IMR-90 (cell line): Measurements from ENCODE around the gene ARMC3. TPM values are rescaled to one million over a fixed set of nuclear protein-coding genes. Genes with fewer than 3 reads are reported as not detected.

Experiments used
- ATAC-seq: fragments of 200-7000 bp; cut with Tn5 transposase; 2 replicates; pipeline ENCODE4 v1.9.1; 2020; ENCODE audit warnings: low read depth, mild to moderate bottlenecking, moderate library complexity
- BruUV-seq: library from RNA; stranded (reverse); fragments of 400-500 nt; replicated peaks from 2 replicates; lab custom pipeline; 2021; lab: Mats Ljungman, UMichigan
- CTCF ChIA-PET: fragments of 300-600 bp; formaldehyde crosslinking; extraction: SDS; loops from one replicate; lab custom pipeline; 2021; ENCODE audit warnings: antibody characterized with exemption; lab: Yijun Ruan, JAX
- POLR2A ChIA-PET: fragments of 300-600 bp; sonication (Branson Sonifier 250); formaldehyde crosslinking; loops from one replicate; lab custom pipeline; 2022; ENCODE audit warnings: antibody characterized with exemption; ENCODE audit not compliant: unreplicated experiment; lab: Charles Lee
- DNase-seq: peaks from one replicate; pipeline ENCODE4 v3.0.0; 2013
- H2AFZ ChIP-seq: replicated peaks from 2 replicates; pipeline ENCODE3; 2013; ENCODE audit warnings: low read length, mild to moderate bottlenecking; ENCODE audit not compliant: poor library complexity
- H2AK5ac ChIP-seq: 2 replicates; pipeline ENCODE4 v1.6.1; 2013; ENCODE audit warnings: low read depth, low read length, inconsistent platforms
- H2AK9ac ChIP-seq: replicated peaks from 2 replicates; pipeline ENCODE3; 2013; ENCODE audit warnings: mild to moderate bottlenecking, low read depth, low read length, moderate library complexity; ENCODE audit not compliant: poor library complexity
- H2BK120ac ChIP-seq: 2 replicates; pipeline ENCODE4 v1.6.1; 2013; ENCODE audit warnings: low read depth, low read length, inconsistent platforms
- H2BK15ac ChIP-seq: 3 replicates; pipeline ENCODE4 v1.6.1; 2013; ENCODE audit warnings: low read depth, low read length, inconsistent platforms
- H2BK20ac ChIP-seq: 2 replicates; pipeline ENCODE4 v1.6.1; 2013; ENCODE audit warnings: low read depth, mild to moderate bottlenecking, inconsistent platforms, low read length, moderate library complexity
- H2BK5ac ChIP-seq: 2 replicates; pipeline ENCODE4 v1.6.1; 2013; ENCODE audit warnings: mild to moderate bottlenecking, low read depth, low read length, inconsistent platforms; ENCODE audit not compliant: poor library complexity, severe bottlenecking
- H3K14ac ChIP-seq: replicated peaks from 2 replicates; pipeline ENCODE4 v1.6.1; 2013; ENCODE audit warnings: low read depth, low read length, inconsistent platforms
- H3K18ac ChIP-seq: 2 replicates; pipeline ENCODE4 v1.6.1; 2013; ENCODE audit warnings: low read depth, low read length, control low read depth
- H3K23ac ChIP-seq: 2 replicates; pipeline ENCODE4 v1.6.1; 2013; ENCODE audit warnings: low read depth, low read length, inconsistent platforms
- H3K27ac ChIP-seq: 2 replicates; pipeline ENCODE4 v1.5.1; 2013; ENCODE audit warnings: mild to moderate bottlenecking, control low read depth, low read length; ENCODE audit not compliant: insufficient read depth
- H3K27me3 ChIP-seq: 2 replicates; pipeline ENCODE4 v1.6.1; 2013; ENCODE audit warnings: low read length; ENCODE audit not compliant: control insufficient read depth, insufficient read depth
- H3K36me3 ChIP-seq: 2 replicates; pipeline ENCODE4 v1.6.1; 2013; ENCODE audit warnings: low read length, mixed read lengths; ENCODE audit not compliant: control insufficient read depth, insufficient read depth
- H3K4ac ChIP-seq: 2 replicates; pipeline ENCODE4 v1.6.1; 2013; ENCODE audit warnings: low read depth, low read length, inconsistent platforms
- H3K4me1 ChIP-seq: 2 replicates; pipeline ENCODE4 v1.6.1; 2013; ENCODE audit warnings: low read length, mixed read lengths; ENCODE audit not compliant: control insufficient read depth, insufficient read depth
- H3K4me2 ChIP-seq: 2 replicates; pipeline ENCODE4 v1.6.1; 2013; ENCODE audit warnings: low read depth, mild to moderate bottlenecking, control low read depth, low read length, moderate library complexity
- H3K4me3 ChIP-seq: 2 replicates; pipeline ENCODE4 v1.5.1; 2013; ENCODE audit warnings: low read depth, mild to moderate bottlenecking, control low read depth, low read length, moderate library complexity; ENCODE audit not compliant: insufficient read depth
- H3K56ac ChIP-seq: 2 replicates; pipeline ENCODE4 v1.6.1; 2013; ENCODE audit warnings: low read length, inconsistent platforms; ENCODE audit not compliant: insufficient read depth; ENCODE audit errors: extremely low read depth
- H3K79me1 ChIP-seq, 2 experiments: 2 replicates each; pipeline ENCODE4 v1.6.1; 2013; ENCODE audit warnings: low read length in 2 of 2, inconsistent platforms in 1 of 2, low read depth in 1 of 2
- H3K9ac ChIP-seq: 2 replicates; pipeline ENCODE4 v1.6.1; 2013; ENCODE audit warnings: low read depth, low read length, control low read depth
- H3K9me1 ChIP-seq: 2 replicates; pipeline ENCODE4 v1.6.1; 2013; ENCODE audit warnings: low read length, inconsistent platforms; ENCODE audit not compliant: insufficient read depth
- H3K9me3 ChIP-seq: 2 replicates; pipeline ENCODE4 v1.6.1; 2013; ENCODE audit warnings: low read length; ENCODE audit not compliant: control insufficient read depth, insufficient read depth
- H4K20me1 ChIP-seq: 2 replicates; pipeline ENCODE4 v1.6.1; 2013; ENCODE audit warnings: low read length, inconsistent platforms; ENCODE audit not compliant: insufficient read depth
- H4K5ac ChIP-seq: 2 replicates; pipeline ENCODE4 v1.6.1; 2013; ENCODE audit warnings: mild to moderate bottlenecking, low read depth, low read length, control low read depth
- H4K8ac ChIP-seq, 2 experiments: 2 replicates each; pipeline ENCODE4 v1.6.1; 2013; ENCODE audit warnings: low read depth in 2 of 2, low read length in 2 of 2, control low read depth in 1 of 2, inconsistent platforms in 1 of 2
- H4K91ac ChIP-seq: 2 replicates; pipeline ENCODE4 v1.6.1; 2013; ENCODE audit warnings: low read depth, low read length, inconsistent platforms; ENCODE audit not compliant: insufficient read depth
- BHLHE40 ChIP-seq: fragments of 150-350 bp; IDR thresholded peaks from 2 replicates; pipeline ENCODE4 v1.6.1; 2016; ENCODE audit warnings: mild to moderate bottlenecking, low read depth, low read length
- CEBPB ChIP-seq: IDR thresholded peaks from 2 replicates; pipeline ENCODE4 v1.6.1; 2012; ENCODE audit warnings: low read depth, low read length, improper control_type of control experiment
- CHD1 ChIP-seq: IDR thresholded peaks from 2 replicates; pipeline ENCODE4 v1.6.1; 2012; ENCODE audit warnings: low read depth, low read length, improper control_type of control experiment
- FOS ChIP-seq: fragments of 150-350 bp; IDR thresholded peaks from 2 replicates; pipeline ENCODE4 v1.6.1; 2016; ENCODE audit warnings: low read depth, low read length
- MAFK ChIP-seq: IDR thresholded peaks from 2 replicates; pipeline ENCODE4 v1.6.1; 2012; ENCODE audit warnings: low read depth, low read length, improper control_type of control experiment
- MAZ ChIP-seq: IDR thresholded peaks from 2 replicates; pipeline ENCODE4 v1.6.1; 2012; ENCODE audit warnings: low read depth, mild to moderate bottlenecking, low read length, improper control_type of control experiment, moderate library complexity, borderline replicate concordance
- MXI1 ChIP-seq: IDR thresholded peaks from 2 replicates; pipeline ENCODE4 v1.6.1; 2012; ENCODE audit warnings: low read depth, mild to moderate bottlenecking, low read length, moderate library complexity, borderline replicate concordance
- NFE2L2 ChIP-seq: fragments of 150-350 bp; IDR thresholded peaks from 2 replicates; pipeline ENCODE4 v1.6.1; 2016; ENCODE audit warnings: low read depth, mild to moderate bottlenecking, low read length
- POLR2A ChIP-seq: IDR thresholded peaks from 2 replicates; pipeline ENCODE4 v1.6.1; 2012; ENCODE audit warnings: mild to moderate bottlenecking, low read depth, low read length
- RAD21 ChIP-seq: IDR thresholded peaks from 2 replicates; pipeline ENCODE4 v1.6.1; 2012; ENCODE audit warnings: low read length, improper control_type of control experiment
- RCOR1 ChIP-seq: IDR thresholded peaks from 2 replicates; pipeline ENCODE4 v1.6.1; 2012; ENCODE audit warnings: mild to moderate bottlenecking, low read length, improper control_type of control experiment; ENCODE audit not compliant: insufficient replicate concordance
- RFX5 ChIP-seq: IDR thresholded peaks from 2 replicates; pipeline ENCODE4 v1.8.0; 2012; ENCODE audit warnings: low read depth, mild to moderate bottlenecking, low read length, moderate library complexity
- SMC3 ChIP-seq: fragments of 150-350 bp; IDR thresholded peaks from 2 replicates; pipeline ENCODE4 v1.6.1; 2016; ENCODE audit warnings: low read depth, mild to moderate bottlenecking, antibody characterized with exemption, low read length, moderate library complexity
- WGBS, 2 experiments: methylation state at CpG; one replicate each; pipeline versions ENCODE4 v1.1.5 to v1.1.7; 2013; ENCODE audit warnings: missing lambda C conversion rate in 2 of 2; ENCODE audit not compliant: insufficient read length in 1 of 2; ENCODE audit errors: extremely low coverage in 2 of 2; 5-methylcytosine and 5-hydroxymethylcytosine counted together
- dilution Hi-C: fragments of 300-500 bp; cut with HindIII; formaldehyde crosslinking; loops from one replicate; pipeline ENCODE4 v1.14.3; 2018; ENCODE audit warnings: low sequenced_read_pairs; ENCODE audit not compliant: unreplicated experiment
- in situ Hi-C: fragments of 300-500 bp; cut with MboI; formaldehyde crosslinking; loops from 3 replicates; pipeline ENCODE4 v1.14.3; 2019; ENCODE audit warnings: low sequenced_read_pairs, inconsistent platforms, mixed read lengths
- intact Hi-C: fragments of 100-400 bp; cut with micrococcal nuclease; formaldehyde crosslinking; loops from 2 replicates; pipeline ENCODE4 v1.10.0; 2022
- polyA plus RNA-seq, 3 experiments: library from polyadenylated mRNA; depleted of rRNA; stranded (reverse); fragments of >200 nt; gene quantifications; 2 replicates each; pipeline ENCODE4 v1.2.3, GENCODE V29; 2012; ENCODE audit warnings: low replicate concordance in 1 of 3
- total RNA-seq: library from RNA; depleted of rRNA; stranded (reverse); fragments of >200 nt; gene quantifications from 2 replicates; pipeline ENCODE4 v1.2.3, GENCODE V29; 2012
- TF ChIP-seq, protein P1 (sequence below): fragments of 150-350 bp; IDR thresholded peaks from 2 replicates; pipeline ENCODE4 v1.6.1; 2017; ENCODE audit warnings: mild to moderate bottlenecking, antibody characterized with exemption, low read length, low read depth
- TF ChIP-seq, protein P2 (sequence below): conservative IDR thresholded peaks from 2 replicates; pipeline ENCODE4 v1.5.1; 2012; ENCODE audit warnings: mild to moderate bottlenecking, low read depth, low read length, improper control_type of control experiment
- TF ChIP-seq, protein P3 (sequence below): fragments of 150-350 bp; IDR thresholded peaks from 2 replicates; pipeline ENCODE4 v1.6.1; 2016; ENCODE audit warnings: low read depth, mild to moderate bottlenecking, low read length, moderate library complexity, borderline replicate concordance

ARMC3 gene
- total and polyA plus RNA-seq, 2 of the 4 experiments (the other 2 are of a cell fraction): not detected

DNA sequence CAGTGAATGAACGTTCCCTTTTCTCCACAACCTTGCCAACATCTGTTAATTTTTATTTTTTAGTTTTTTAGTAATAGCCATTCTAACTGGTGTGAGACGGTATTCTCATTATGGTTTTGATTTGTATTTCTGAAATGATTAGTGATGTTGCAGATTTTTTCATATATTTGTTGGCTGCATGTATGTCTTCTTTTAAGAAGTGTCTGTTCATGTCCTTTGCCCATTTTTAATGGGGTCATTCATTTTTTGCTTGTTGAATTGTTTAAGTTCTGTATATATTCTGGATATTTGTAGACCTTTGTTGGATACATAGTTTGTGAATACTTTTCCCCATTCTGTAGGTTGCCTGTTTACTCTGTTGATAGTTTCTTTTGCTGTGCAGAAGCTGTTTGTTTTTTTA, 93.6 kb downstream of the ARMC3 start:
- Histone ChIP-seq H3K27ac (no peak overlapping the region), H2AK5ac (no peak overlapping the region), H2BK20ac (no peak overlapping the region), H3K4me3 (no peak overlapping the region), H3K56ac (no peak overlapping the region), H2BK15ac (no peak overlapping the region), H2BK5ac (no peak overlapping the region), H3K14ac (no peak overlapping the region), H3K23ac (no peak overlapping the region), H2AFZ (no peak overlapping the region), H3K9ac (no peak overlapping the region), H3K9me3 (no peaks in the 10 kb centered on the region), H4K91ac (no peak overlapping the region), H3K4me2 (no peak overlapping the region), H2BK120ac (no peak overlapping the region), H3K27me3 (no peaks in the 10 kb centered on the region), H3K4ac (no peak overlapping the region), H2AK9ac (no peak overlapping the region), H3K9me1 (no peaks in the 10 kb centered on the region), H3K79me1 (no peaks in the 10 kb centered on the region), H3K36me3 (no peaks in the 10 kb centered on the region), H4K5ac (no peak overlapping the region), H4K20me1 (no peaks in the 10 kb centered on the region), H3K18ac (no peak overlapping the region), H4K8ac (no peak overlapping the region), H3K4me1 (no peaks in the 10 kb centered on the region)
- intact Hi-C loops: no loop called here
- no CpG with 5 or more reads among the region's 2 CpGs for WGBS, 2 experiments
- ChIA-PET POLR2A (no interaction called here), CTCF (no interaction called here)
- no peak for TF ChIP-seq RFX5
- TF ChIP-seq RCOR1: no peak
- no peak for TF ChIP-seq SMC3
- no peak for TF ChIP-seq RAD21
- TF ChIP-seq MAZ: no peak
- TF ChIP-seq, protein P1, sequence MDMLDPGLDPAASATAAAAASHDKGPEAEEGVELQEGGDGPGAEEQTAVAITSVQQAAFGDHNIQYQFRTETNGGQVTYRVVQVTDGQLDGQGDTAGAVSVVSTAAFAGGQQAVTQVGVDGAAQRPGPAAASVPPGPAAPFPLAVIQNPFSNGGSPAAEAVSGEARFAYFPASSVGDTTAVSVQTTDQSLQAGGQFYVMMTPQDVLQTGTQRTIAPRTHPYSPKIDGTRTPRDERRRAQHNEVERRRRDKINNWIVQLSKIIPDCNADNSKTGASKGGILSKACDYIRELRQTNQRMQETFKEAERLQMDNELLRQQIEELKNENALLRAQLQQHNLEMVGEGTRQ: no peak
- no peak for TF ChIP-seq FOS
- TF ChIP-seq CHD1: no peak
- TF ChIP-seq, protein P2, sequence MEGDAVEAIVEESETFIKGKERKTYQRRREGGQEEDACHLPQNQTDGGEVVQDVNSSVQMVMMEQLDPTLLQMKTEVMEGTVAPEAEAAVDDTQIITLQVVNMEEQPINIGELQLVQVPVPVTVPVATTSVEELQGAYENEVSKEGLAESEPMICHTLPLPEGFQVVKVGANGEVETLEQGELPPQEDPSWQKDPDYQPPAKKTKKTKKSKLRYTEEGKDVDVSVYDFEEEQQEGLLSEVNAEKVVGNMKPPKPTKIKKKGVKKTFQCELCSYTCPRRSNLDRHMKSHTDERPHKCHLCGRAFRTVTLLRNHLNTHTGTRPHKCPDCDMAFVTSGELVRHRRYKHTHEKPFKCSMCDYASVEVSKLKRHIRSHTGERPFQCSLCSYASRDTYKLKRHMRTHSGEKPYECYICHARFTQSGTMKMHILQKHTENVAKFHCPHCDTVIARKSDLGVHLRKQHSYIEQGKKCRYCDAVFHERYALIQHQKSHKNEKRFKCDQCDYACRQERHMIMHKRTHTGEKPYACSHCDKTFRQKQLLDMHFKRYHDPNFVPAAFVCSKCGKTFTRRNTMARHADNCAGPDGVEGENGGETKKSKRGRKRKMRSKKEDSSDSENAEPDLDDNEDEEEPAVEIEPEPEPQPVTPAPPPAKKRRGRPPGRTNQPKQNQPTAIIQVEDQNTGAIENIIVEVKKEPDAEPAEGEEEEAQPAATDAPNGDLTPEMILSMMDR: no peak
- no peak for TF ChIP-seq POLR2A
- no peak for TF ChIP-seq MXI1
- TF ChIP-seq BHLHE40: no peak
- TF ChIP-seq MAFK: no peak
- TF ChIP-seq, protein P3, sequence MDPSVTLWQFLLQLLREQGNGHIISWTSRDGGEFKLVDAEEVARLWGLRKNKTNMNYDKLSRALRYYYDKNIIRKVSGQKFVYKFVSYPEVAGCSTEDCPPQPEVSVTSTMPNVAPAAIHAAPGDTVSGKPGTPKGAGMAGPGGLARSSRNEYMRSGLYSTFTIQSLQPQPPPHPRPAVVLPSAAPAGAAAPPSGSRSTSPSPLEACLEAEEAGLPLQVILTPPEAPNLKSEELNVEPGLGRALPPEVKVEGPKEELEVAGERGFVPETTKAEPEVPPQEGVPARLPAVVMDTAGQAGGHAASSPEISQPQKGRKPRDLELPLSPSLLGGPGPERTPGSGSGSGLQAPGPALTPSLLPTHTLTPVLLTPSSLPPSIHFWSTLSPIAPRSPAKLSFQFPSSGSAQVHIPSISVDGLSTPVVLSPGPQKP: no peak
- TF ChIP-seq CEBPB: no peak
- TF ChIP-seq NFE2L2: no peak
- in situ Hi-C loops: no loop called here
- no TSS peak for BruUV-seq
- dilution Hi-C loops: no loop called here
- ATAC-seq (no peak), DNase-seq (no peak)
